ENCODE results near the gene TUFM. TPM values are rescaled to one million over a fixed set of nuclear protein-coding genes. Genes with fewer than 3 reads are reported as not detected.

The TUFM gene
- total RNA-seq, 1 experiment from 2014 or later: 198 TPM

DNA sequence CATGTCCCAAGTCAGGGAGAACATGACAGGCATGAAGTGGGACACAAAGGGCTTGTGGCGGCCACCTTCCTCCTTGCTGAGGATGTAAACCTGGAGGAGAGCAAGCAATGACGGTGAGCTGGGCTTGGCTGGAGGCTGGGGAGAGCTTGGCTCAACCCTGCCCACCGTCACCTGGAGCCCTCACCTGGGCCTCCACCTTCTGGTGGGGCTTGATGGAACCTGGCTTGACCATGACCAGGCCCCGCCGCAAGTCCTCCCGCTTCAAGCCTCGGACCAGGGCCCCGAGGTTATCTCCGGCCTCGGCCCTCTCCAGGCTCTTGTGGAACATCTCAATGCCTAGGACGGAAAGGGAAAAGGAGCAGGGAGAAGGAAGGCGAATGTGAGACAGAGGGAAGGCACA is 2.4 kb downstream of the TUFM start:
- BruUV-seq (replicated peaks): no TSS peak
- Mint-ChIP-seq H3K9me3 (ENCODE audit: unreplicated experiment) (no peaks in the 10 kb centered on the region), H3K27me3 (ENCODE audit: insufficient read depth, unreplicated experiment) (no peaks in the 10 kb centered on the region), H3K36me3 (ENCODE audit: insufficient read depth, unreplicated experiment) (peaks cover 55% of the 10 kb centered on the region), H3K4me3 (ENCODE audit: unreplicated experiment) (no peak overlapping the region), H3K4me1 (ENCODE audit: insufficient read depth, unreplicated experiment) (peaks cover 7% of the 10 kb centered on the region), H3K27ac (ENCODE audit: low read depth, unreplicated experiment) (no peak overlapping the region)
- POLR2A ChIA-PET: interaction anchor here (0.6 to 8.3 kb wide), 4 partner anchors 20 to 290 kb away, joined by 3 to 135 read pairs (median 54); partner anchors contain the start of genes ATXN2L, SGF29 and SH2B1
- DNase-seq (ENCODE audit: unreplicated experiment): no peak
- intact Hi-C loops (cut with micrococcal nuclease): no loop called here
- CTCF ChIA-PET: interaction anchor here (1.0 to 2.2 kb wide), 2 partner anchors 11 to 18 kb away, joined by 3 to 6 read pairs; no protein-coding TSS in a partner anchor
- TF ChIP-seq, protein P1, sequence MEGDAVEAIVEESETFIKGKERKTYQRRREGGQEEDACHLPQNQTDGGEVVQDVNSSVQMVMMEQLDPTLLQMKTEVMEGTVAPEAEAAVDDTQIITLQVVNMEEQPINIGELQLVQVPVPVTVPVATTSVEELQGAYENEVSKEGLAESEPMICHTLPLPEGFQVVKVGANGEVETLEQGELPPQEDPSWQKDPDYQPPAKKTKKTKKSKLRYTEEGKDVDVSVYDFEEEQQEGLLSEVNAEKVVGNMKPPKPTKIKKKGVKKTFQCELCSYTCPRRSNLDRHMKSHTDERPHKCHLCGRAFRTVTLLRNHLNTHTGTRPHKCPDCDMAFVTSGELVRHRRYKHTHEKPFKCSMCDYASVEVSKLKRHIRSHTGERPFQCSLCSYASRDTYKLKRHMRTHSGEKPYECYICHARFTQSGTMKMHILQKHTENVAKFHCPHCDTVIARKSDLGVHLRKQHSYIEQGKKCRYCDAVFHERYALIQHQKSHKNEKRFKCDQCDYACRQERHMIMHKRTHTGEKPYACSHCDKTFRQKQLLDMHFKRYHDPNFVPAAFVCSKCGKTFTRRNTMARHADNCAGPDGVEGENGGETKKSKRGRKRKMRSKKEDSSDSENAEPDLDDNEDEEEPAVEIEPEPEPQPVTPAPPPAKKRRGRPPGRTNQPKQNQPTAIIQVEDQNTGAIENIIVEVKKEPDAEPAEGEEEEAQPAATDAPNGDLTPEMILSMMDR (IDR thresholded peaks at IDR 0.05; ENCODE audit: unreplicated experiment): no peak

DNA sequence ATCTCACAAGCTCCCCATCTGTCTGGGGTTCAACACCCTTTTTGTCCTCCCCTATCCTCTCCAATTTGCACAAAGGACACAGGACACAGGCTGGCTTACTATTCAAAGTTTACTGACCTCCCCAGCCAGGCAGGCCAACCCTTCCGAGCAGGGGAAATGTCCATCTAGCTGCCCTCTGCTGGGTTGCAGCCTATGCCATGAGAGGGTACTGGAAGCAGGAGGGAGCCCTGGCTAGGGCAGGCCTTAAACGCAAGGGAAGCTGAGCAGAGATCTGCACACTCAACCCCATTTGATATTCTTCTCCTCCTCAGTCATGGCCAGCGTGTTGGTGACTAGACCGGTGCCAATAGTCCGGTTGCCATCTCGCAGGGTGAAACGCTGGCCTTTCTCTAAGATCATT is 3.5 kb downstream of the TUFM start:
- H3K27me3 Mint-ChIP-seq (ENCODE audit: insufficient read depth, unreplicated experiment): no peaks in the 10 kb centered on the region
- no peak for DNase-seq (ENCODE audit: unreplicated experiment)
- H3K4me1 Mint-ChIP-seq (ENCODE audit: insufficient read depth, unreplicated experiment): peaks cover 12% of the 10 kb centered on the region
- intact Hi-C loops (cut with micrococcal nuclease): no loop called here
- no TSS peak for BruUV-seq (replicated peaks)
- no peaks in the 10 kb centered on the region for H3K9me3 Mint-ChIP-seq (ENCODE audit: unreplicated experiment)
- POLR2A ChIA-PET: interaction anchor here (0.5 to 8.3 kb wide), 5 partner anchors 14 to 102 kb away, joined by 3 to 135 read pairs (median 8); partner anchors contain the start of genes ATXN2L and SH2B1
- peaks cover 63% of the 10 kb centered on the region for H3K36me3 Mint-ChIP-seq (ENCODE audit: insufficient read depth, unreplicated experiment)
- TF ChIP-seq, protein P1 (IDR thresholded peaks at IDR 0.05; ENCODE audit: unreplicated experiment): no peak
- CTCF ChIA-PET: interaction anchor here (0.6 to 0.7 kb wide), 2 partner anchors 103 to 872 kb away, joined by 3 to 4 read pairs; no protein-coding TSS in a partner anchor
- H3K4me3 Mint-ChIP-seq (ENCODE audit: unreplicated experiment): no peak overlapping the region
- H3K27ac Mint-ChIP-seq (ENCODE audit: low read depth, unreplicated experiment): peak overlapping the region; percentile 50

DNA sequence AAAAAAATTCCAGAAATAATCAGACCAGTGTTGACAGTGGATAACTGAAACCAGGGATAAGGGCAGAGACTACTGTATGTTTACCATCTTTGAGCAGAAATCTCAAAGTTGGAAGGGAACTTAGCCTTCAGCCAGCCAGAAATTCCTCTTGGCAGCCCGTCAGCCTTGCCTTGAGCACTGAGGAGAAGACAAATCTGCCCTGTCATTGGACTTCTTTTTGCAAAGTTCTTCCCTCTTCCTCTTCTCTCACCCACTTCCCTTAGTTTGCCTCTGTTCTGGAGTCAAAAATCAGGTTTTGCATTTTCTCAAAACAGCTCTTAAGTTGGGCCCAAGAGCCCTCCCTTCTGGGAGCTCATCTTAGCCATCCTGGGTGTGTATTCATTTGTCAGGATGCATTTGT is 6.2 kb downstream of the TUFM start:
- BruUV-seq (replicated peaks): no TSS peak
- DNase-seq (ENCODE audit: unreplicated experiment): no peak
- no peaks in the 10 kb centered on the region for H3K27me3 Mint-ChIP-seq (ENCODE audit: insufficient read depth, unreplicated experiment)
- H3K27ac Mint-ChIP-seq (ENCODE audit: low read depth, unreplicated experiment): no peak overlapping the region
- H3K36me3 Mint-ChIP-seq (ENCODE audit: insufficient read depth, unreplicated experiment): peaks cover 81% of the 10 kb centered on the region
- TF ChIP-seq, protein P1 (IDR thresholded peaks at IDR 0.05; ENCODE audit: unreplicated experiment): no peak
- no peak overlapping the region for H3K4me3 Mint-ChIP-seq (ENCODE audit: unreplicated experiment)
- ChIA-PET CTCF (interaction anchor here (0.6 kb wide), 1 partner anchor 1216 kb away, joined by 3 read pairs; no protein-coding TSS in a partner anchor), POLR2A (interaction anchor here (0.7 to 1.0 kb wide), 2 partner anchors 18 to 19 kb away, joined by 4 to 5 read pairs; partner anchors contain the start of gene ATXN2L)
- H3K4me1 Mint-ChIP-seq (ENCODE audit: insufficient read depth, unreplicated experiment): peaks cover 8% of the 10 kb centered on the region
- intact Hi-C loops (cut with micrococcal nuclease): no loop called here
- no peaks in the 10 kb centered on the region for H3K9me3 Mint-ChIP-seq (ENCODE audit: unreplicated experiment)

DNA sequence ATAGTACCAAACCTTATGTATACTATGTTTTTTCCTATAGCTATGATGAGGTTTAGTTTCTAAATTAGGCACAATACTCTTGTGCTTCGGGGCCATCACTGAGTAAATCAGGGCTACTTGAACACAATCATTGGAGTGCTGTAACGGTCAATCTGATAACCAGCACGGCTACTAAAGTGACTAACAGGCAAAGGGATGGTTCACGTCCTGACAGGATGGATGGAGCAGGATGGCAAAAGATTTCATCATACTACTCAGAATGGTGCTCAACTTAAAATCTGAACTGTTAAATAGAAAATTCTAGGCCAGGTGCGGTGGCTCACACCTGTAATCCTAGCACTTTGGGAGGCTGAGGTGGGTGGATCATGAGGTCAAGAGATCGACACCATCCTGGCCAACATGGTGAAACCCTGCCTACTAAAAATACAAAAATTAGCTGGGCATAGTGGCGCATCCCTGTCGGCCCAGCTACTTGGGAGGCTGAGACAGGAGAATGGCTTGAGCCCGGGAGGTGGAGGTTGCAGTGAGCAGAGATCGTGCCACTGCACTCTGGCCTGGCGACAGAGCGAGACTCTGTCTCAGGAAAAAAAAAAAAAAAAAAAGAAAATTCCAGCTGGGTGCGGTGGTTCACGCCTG is 7.0 kb downstream of the TUFM start:
- Mint-ChIP-seq H3K27me3 (ENCODE audit: insufficient read depth, unreplicated experiment) (no peaks in the 10 kb centered on the region), H3K4me3 (ENCODE audit: unreplicated experiment) (no peak overlapping the region), H3K4me1 (ENCODE audit: insufficient read depth, unreplicated experiment) (peaks cover 5% of the 10 kb centered on the region), H3K36me3 (ENCODE audit: insufficient read depth, unreplicated experiment) (peaks cover 73% of the 10 kb centered on the region), H3K27ac (ENCODE audit: low read depth, unreplicated experiment) (no peak overlapping the region), H3K9me3 (ENCODE audit: unreplicated experiment) (no peaks in the 10 kb centered on the region)
- DNase-seq (ENCODE audit: unreplicated experiment): no peak
- intact Hi-C loops (cut with micrococcal nuclease): no loop called here
- no TSS peak for BruUV-seq (replicated peaks)
- CTCF ChIA-PET: interaction anchor here (0.6 kb wide), 1 partner anchor 1216 kb away, joined by 3 read pairs; no protein-coding TSS in a partner anchor
- POLR2A ChIA-PET: interaction anchor here (0.7 to 1.0 kb wide), 2 partner anchors 17 to 19 kb away, joined by 4 to 5 read pairs; partner anchors contain the start of gene ATXN2L
- TF ChIP-seq, protein P1 (IDR thresholded peaks at IDR 0.05; ENCODE audit: unreplicated experiment): no peak
